ENCODE data around the gene TTC7B.

Gene TTC7B

DNA sequence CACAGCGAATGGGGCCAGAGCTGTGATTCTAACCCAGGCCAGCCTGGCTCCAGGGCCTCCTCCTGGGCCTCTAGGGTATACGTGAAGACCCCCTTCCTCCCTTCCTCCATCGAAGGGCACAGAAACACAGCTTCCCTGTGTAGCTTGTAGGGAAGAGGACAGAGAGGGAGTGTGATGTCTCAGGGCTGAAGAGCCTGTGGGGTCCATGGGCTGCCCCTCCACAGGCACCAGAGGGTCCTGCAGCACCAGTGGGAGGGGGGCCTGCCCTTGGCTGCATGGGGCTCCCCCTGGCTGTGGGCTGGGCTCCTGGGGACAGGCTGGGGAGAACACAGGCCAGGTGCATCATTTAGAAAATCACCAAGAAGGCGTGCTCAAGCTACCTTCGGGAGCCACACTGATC, 240.9 kb downstream of the TTC7B start:
- no peak for DNase-seq (ENCODE audit: low read depth)
- no peak overlapping the region for H3K4me3 ChIP-seq (ENCODE audit: low read depth, low read length)
- TF ChIP-seq, protein P1, sequence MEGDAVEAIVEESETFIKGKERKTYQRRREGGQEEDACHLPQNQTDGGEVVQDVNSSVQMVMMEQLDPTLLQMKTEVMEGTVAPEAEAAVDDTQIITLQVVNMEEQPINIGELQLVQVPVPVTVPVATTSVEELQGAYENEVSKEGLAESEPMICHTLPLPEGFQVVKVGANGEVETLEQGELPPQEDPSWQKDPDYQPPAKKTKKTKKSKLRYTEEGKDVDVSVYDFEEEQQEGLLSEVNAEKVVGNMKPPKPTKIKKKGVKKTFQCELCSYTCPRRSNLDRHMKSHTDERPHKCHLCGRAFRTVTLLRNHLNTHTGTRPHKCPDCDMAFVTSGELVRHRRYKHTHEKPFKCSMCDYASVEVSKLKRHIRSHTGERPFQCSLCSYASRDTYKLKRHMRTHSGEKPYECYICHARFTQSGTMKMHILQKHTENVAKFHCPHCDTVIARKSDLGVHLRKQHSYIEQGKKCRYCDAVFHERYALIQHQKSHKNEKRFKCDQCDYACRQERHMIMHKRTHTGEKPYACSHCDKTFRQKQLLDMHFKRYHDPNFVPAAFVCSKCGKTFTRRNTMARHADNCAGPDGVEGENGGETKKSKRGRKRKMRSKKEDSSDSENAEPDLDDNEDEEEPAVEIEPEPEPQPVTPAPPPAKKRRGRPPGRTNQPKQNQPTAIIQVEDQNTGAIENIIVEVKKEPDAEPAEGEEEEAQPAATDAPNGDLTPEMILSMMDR (IDR thresholded peaks at IDR 0.05; ENCODE audit: low read depth, low read length), result no peak
- no peak for TF ChIP-seq MYC (IDR thresholded peaks at IDR 0.05; ENCODE audit: low read depth, low read length)
- TF ChIP-seq POLR2A (IDR thresholded peaks at IDR 0.05; ENCODE audit: extremely low read depth, insufficient read length), result no peak
- TF ChIP-seq, protein P2, sequence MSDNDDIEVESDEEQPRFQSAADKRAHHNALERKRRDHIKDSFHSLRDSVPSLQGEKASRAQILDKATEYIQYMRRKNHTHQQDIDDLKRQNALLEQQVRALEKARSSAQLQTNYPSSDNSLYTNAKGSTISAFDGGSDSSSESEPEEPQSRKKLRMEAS (IDR thresholded peaks at IDR 0.05; ENCODE audit: low read depth, low read length), result no peak

DNA sequence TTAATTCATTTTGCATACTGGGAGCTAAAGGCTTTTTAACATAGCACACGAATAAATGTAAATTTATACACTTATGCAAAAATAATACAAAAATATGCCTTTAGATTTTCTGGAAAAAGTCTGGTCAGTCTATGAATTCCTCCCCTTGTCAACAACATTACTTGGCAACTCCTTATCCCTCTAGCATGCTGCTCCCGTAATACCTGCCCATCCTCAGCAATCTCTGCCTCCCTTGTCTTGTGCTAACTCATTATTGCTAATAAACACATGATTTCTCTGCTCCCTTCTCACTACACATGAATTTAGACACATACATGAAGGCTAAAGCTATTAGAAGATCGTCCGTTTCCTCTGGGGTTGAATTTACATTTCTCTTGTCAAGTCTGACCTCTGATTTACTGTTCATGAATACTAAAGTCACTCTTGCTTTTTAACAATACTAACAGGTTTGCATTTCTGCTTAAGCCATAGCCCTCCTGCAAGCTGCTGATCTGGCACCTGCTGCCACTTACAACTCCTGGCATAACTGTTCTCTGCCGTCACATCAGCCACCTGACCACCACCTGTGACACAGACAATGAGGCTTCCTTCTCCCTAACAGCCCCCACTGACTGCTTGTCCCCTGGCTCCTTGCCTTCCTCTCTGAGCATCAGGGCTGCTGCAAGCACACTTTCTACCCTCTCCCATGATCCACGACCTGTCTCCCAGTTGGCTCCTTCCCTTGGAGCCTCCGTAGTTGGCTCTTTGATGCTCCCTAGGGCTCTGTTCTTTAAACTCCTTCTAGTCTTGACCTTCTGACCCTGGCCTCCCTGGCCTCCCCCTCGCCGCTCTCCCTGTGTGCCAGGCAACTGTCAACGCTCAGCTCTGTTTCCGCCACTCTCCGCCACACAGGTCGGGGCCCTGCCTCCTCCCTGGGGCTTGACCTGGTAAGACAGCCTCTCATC, 241.8 kb downstream of the TTC7B start:
- TF ChIP-seq, protein P1 (IDR thresholded peaks at IDR 0.05; ENCODE audit: low read depth, low read length), result no peak
- TF ChIP-seq, protein P2 (IDR thresholded peaks at IDR 0.05; ENCODE audit: low read depth, low read length), result no peak
- TF ChIP-seq MYC (IDR thresholded peaks at IDR 0.05; ENCODE audit: low read depth, low read length) (no peak), POLR2A (IDR thresholded peaks at IDR 0.05; ENCODE audit: extremely low read depth, insufficient read length) (no peak)
- H3K4me3 ChIP-seq (ENCODE audit: low read depth, low read length), result no peak overlapping the region
- DNase-seq (ENCODE audit: low read depth), result no peak

DNA sequence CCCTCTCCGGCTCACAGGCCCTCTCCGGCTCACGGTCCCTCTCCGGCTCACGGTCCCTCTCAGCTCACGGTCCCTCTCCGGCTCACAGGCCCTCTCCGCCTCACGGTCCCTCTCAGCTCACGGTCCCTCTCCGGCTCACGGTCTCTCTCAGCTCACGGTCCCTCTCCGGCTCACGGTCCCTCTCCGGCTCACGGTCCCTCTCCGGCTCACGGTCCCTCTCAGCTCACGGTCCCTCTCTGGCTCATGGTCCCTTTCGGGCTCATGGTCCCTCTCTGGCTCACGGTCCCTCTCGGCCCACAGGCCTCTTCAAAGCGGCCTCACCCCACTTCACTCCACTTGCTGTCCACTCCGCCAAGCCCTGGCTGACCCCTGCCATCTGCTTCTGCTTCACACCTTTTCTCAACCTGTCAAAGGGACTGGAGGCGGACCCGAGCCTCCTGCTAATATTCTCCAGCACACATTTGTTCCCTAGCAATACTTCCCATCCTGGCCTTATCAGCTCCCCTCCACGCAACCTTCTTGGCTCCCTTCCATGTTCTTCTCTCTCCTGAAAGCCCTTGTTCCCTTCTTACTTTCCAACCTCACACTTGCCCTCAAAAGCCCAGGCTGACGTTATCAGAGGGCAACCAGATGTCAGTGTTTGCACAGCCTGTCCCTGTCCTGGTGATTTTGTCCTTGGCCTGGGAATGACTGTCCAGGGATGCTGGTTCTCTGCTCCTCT, 242.7 kb downstream of the TTC7B start:
- DNase-seq (ENCODE audit: low read depth), result no peak
- TF ChIP-seq POLR2A (IDR thresholded peaks at IDR 0.05; ENCODE audit: extremely low read depth, insufficient read length), result no peak
- no peak for TF ChIP-seq MYC (IDR thresholded peaks at IDR 0.05; ENCODE audit: low read depth, low read length)
- TF ChIP-seq, protein P1 (IDR thresholded peaks at IDR 0.05; ENCODE audit: low read depth, low read length), result no peak
- TF ChIP-seq, protein P2 (IDR thresholded peaks at IDR 0.05; ENCODE audit: low read depth, low read length), result no peak

DNA sequence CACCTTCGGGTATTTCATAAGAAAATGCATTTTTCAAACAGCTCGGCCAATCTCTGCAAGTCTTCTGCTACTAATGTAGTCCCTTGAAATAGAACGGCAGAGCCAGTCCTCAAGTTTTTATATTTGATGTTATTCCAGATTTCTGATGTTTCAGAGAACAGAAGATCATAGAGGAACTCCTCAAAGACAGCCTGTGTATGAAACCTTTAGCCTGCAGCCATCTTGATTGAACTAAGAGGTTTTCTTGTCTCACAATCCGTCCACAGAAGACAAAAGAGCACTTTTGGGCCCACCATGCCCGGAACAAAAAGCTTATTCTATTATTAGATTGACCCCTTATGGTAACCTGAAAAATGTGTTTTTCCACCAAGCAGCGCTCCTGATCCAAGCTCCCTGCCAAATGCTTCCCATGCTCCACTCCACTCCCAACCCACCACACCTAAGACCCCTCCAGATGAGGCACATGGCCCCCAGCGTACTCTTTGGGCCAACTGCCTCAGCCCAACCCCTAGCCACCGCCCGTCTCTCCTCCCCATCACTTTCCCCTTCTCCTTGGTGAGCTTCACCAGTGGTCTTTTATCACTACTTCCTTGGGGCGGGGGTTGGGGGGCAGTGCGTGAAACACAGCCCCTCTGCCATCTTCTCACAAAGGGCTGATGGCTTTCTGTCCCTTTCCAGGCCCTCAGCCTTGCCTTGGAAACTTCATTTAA, 243.6 kb downstream of the TTC7B start:
- H3K4me3 ChIP-seq (ENCODE audit: low read depth, low read length), result no peak overlapping the region
- DNase-seq (ENCODE audit: low read depth), result no peak
- TF ChIP-seq, protein P1 (IDR thresholded peaks at IDR 0.05; ENCODE audit: low read depth, low read length), result no peak
- no peak for TF ChIP-seq POLR2A (IDR thresholded peaks at IDR 0.05; ENCODE audit: extremely low read depth, insufficient read length)
- TF ChIP-seq, protein P2 (IDR thresholded peaks at IDR 0.05; ENCODE audit: low read depth, low read length), result no peak
- no peak for TF ChIP-seq MYC (IDR thresholded peaks at IDR 0.05; ENCODE audit: low read depth, low read length)

More for the DNA sequence above, 242.7 kb downstream of the TTC7B start:
- no peak overlapping the region for H3K4me3 ChIP-seq (ENCODE audit: low read depth, low read length)

DNA sequence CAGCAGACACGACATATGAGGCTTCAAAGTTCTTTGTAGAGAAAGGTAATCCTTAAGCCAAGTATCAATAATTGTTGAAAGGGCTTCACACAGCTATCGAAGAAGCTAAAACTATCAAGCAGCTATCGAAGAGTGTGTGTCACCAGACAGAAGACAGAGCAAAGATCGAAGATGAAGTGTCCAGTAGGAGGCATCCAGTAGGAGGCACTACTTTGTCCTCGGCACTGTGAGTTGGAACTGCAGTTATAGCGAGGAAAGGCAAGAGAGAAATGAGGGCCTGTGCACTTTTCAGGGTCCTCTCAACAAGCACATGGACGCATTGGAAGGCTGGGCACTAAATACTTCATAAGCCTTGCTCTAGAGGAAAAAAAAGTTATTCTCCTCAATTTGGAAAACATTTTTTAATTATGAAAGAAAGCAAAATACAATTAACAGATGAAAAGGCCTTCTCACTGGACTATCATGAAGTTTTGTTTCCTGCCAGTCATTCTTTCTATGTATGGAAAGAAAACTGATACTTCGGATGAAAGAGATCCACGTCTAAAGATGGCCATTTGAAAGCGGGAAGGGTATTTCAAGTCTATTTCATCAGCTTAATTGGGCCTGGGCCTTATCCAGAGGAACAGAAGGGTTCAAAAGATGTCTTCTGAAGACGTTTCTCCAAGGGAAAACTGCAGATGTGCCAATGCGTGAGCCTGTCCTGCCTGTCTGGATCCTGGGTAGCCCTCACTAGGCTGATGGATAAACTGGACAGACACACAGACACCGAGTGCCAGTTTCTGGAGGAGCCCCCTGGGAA, 244.9 kb downstream of the TTC7B start:
- no peak for TF ChIP-seq POLR2A (IDR thresholded peaks at IDR 0.05; ENCODE audit: extremely low read depth, insufficient read length)
- TF ChIP-seq, protein P1 (IDR thresholded peaks at IDR 0.05; ENCODE audit: low read depth, low read length), result no peak
- no peak for TF ChIP-seq MYC (IDR thresholded peaks at IDR 0.05; ENCODE audit: low read depth, low read length)
- H3K4me3 ChIP-seq (ENCODE audit: low read depth, low read length), result no peak overlapping the region
- no peak for DNase-seq (ENCODE audit: low read depth)

All from NB4 (cell line).